Measurements from ENCODE around the gene ESR1.
"Not testable (repeated sequence)": the region's sequence is repeated elsewhere in the genome, so short reads cannot be mapped to it uniquely, and the experiment has no call there.

The ESR1 gene

GRCh38 chr6:151988199-151988598 lies 180.7 kb downstream of the ESR1 start:
- DNase-seq (ENCODE audit: low spot score), result not testable (repeated sequence)

GRCh38 chr6:151992091-151992490 lies 184.6 kb downstream of the ESR1 start:
- DNase-seq (ENCODE audit: low spot score), result no peak

- DNase-seq (ENCODE audit: low spot score), result no peak
These were observed 185.9 kb downstream of the ESR1 start for GRCh38 chr6:151993364-151993763.

- no peak for DNase-seq (ENCODE audit: low spot score)
These were observed 191.3 kb downstream of the ESR1 start for GRCh38 chr6:151998784-151999183.

GRCh38 chr6:151999194-151999593 lies 191.7 kb downstream of the ESR1 start:
- no peak for DNase-seq (ENCODE audit: low spot score)

GRCh38 chr6:152001408-152001807 lies 193.9 kb downstream of the ESR1 start:
- no peak for DNase-seq (ENCODE audit: low spot score)

- DNase-seq (ENCODE audit: low spot score), result no peak
These were observed 194.8 kb downstream of the ESR1 start for GRCh38 chr6:152002306-152002705.

GRCh38 chr6:152004036-152004566 lies 196.6 kb downstream of the ESR1 start:
- no peak for DNase-seq (ENCODE audit: low spot score)

- DNase-seq (ENCODE audit: low spot score), result no peak
These were observed 197.4 kb downstream of the ESR1 start for GRCh38 chr6:152004896-152005295.

GRCh38 chr6:152008779-152009178 lies 201.3 kb downstream of the ESR1 start:
- no peak for DNase-seq (ENCODE audit: low spot score)

GRCh38 chr6:152012227-152012626 lies 204.7 kb downstream of the ESR1 start:
- DNase-seq (ENCODE audit: low spot score), result no peak

- DNase-seq (ENCODE audit: low spot score), result no peak
These were observed 211.4 kb downstream of the ESR1 start for GRCh38 chr6:152018876-152019275.

GRCh38 chr6:152022303-152022702 lies 214.8 kb downstream of the ESR1 start:
- DNase-seq (ENCODE audit: low spot score), result no peak

- no peak for DNase-seq (ENCODE audit: low spot score)
These were observed 216.1 kb downstream of the ESR1 start for GRCh38 chr6:152023613-152024012.

GRCh38 chr6:152026291-152026690 lies 218.8 kb downstream of the ESR1 start:
- no peak for DNase-seq (ENCODE audit: low spot score)

- not testable (repeated sequence) for DNase-seq (ENCODE audit: low spot score)
These were observed 219.3 kb downstream of the ESR1 start for GRCh38 chr6:152026744-152027143.

- not testable (repeated sequence) for DNase-seq (ENCODE audit: low spot score)
These were observed 226.3 kb downstream of the ESR1 start for GRCh38 chr6:152033765-152034164.

GRCh38 chr6:152034631-152035030 lies 227.1 kb downstream of the ESR1 start:
- no peak for DNase-seq (ENCODE audit: low spot score)

GRCh38 chr6:152046118-152046517 lies 238.6 kb downstream of the ESR1 start:
- DNase-seq (ENCODE audit: low spot score), result no peak

GRCh38 chr6:152048921-152049320 lies 241.4 kb downstream of the ESR1 start:
- DNase-seq (ENCODE audit: low spot score), result no peak

GRCh38 chr6:152049502-152049901 lies 242.0 kb downstream of the ESR1 start:
- no peak for DNase-seq (ENCODE audit: low spot score)

- DNase-seq (ENCODE audit: low spot score), result no peak
These were observed 243.1 kb downstream of the ESR1 start for GRCh38 chr6:152050451-152051195.

- no peak for DNase-seq (ENCODE audit: low spot score)
These were observed 244.6 kb downstream of the ESR1 start for GRCh38 chr6:152052061-152052460.

- no peak for DNase-seq (ENCODE audit: low spot score)
These were observed 245.8 kb downstream of the ESR1 start for GRCh38 chr6:152053332-152053731.

Data from D341Med (cell line).